HG02840 (cell line): ENCODE results near the gene CBLB.
"Not testable (repeated sequence)": the region's sequence is repeated elsewhere in the genome, so short reads cannot be mapped to it uniquely, and the experiment has no call there.

Experiments used
- ATAC-seq: cut with Tn5 transposase; IDR thresholded peaks from one replicate; pipeline ENCODE4 v1.9.1; 2021; ENCODE audit warnings: mild to moderate bottlenecking, moderate library complexity, moderate number of reproducible peaks; ENCODE audit not compliant: unreplicated experiment, low FRiP score

CBLB gene

DNA sequence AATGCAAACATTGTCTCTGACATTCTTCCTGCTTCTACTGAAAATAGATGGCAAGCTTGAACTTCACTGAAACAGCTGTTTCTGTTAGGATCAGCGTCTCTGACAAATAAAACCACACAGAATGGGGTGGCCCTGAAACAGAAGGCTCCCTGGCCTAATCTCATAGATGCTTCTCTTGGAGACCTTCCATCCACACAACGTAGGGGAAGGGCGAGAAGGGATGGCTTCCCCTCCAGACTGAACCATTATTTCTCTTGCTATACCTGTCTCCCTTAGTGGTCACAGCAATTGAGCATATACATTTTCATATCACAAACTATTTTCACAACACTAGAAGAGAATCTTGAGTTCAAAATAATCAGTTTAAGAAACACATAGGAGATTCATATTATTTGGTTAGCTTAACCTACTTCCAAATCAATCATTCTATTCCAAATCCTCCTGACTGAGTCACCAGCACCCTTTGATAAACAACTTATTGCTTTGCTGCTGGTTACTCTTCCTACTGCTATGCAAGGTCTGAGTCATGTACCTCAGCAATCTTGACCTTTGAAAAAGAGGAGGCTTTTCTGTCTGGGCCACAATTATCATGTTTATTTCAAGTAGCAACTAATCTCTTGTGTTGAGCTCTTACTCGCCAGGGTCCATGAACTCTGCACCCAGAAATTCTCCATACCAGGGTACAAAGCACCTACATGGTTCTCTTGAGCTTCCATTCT lies 45.5 kb downstream of the CBLB start:
- ATAC-seq, result no peak

- no peak for ATAC-seq
These were observed 46.4 kb downstream of the CBLB start for GRCh38 chr3:105822171-105823123.

DNA sequence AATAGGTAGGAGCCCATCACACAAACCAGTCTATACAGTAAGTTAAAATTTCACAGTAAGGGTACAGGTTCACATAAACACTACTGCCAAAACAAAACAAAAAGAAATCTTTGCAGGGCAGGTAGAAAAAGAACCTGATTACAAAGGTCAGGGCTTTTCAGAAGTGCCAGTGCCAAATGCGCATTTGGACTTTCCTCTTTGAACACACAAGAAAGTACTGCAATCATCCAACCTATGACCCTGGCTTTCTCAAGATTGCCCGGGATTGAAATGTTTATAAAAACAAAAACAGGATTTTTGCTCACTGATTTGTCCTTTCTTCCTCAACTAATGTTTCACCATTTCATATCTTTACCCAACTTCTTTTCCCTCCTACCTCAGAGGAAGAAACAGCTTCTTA lies 47.4 kb downstream of the CBLB start:
- no peak for ATAC-seq

DNA sequence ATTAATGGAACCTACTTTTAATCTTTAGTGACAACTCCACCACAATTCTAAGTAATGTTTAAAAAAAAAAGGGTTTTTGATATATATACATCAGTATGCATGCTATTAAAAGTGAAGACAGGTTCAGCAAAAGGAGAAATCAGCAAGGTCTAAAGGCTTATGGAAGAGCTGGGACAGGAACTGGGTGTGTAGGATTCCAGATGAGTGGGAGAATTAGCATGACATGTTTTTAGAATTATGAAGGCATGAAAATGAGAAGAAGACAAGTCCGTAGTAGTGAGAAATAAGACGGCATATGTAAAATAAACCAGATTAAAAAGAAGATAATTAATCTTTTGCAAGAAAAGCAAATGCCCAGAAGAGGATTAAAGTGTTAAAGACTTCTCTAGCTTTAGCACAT lies 52.0 kb downstream of the CBLB start:
- no peak for ATAC-seq

GRCh38 chr3:105815331-105815730 lies 53.5 kb downstream of the CBLB start:
- ATAC-seq, result not testable (repeated sequence)

- ATAC-seq, result no peak
These were observed 55.1 kb downstream of the CBLB start for GRCh38 chr3:105813710-105814109.

- ATAC-seq, result no peak
These were observed 56.6 kb downstream of the CBLB start for GRCh38 chr3:105812194-105812586.

GRCh38 chr3:105811518-105812193 lies 57.2 kb downstream of the CBLB start:
- no peak for ATAC-seq

- ATAC-seq, result no peak
These were observed 59.5 kb downstream of the CBLB start for GRCh38 chr3:105809208-105809888.

DNA sequence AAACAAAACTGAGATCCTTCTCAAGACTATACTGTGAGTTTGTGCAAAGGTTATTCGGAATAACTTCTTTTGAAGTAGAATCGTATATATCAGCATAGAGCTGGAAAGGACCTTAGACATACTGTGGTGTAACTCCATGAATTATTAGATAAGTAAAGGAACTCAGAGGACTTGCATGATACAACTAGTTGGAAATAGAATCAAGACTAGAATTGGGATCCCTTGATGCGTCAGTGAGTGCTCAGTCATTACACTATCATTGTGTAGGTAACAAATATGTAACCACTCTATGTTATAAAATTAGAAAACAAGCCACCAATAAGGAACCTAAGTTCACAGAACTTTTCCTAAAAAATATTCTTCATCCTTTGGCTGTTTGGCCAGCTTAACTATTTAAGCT lies 61.1 kb downstream of the CBLB start:
- no peak for ATAC-seq

DNA sequence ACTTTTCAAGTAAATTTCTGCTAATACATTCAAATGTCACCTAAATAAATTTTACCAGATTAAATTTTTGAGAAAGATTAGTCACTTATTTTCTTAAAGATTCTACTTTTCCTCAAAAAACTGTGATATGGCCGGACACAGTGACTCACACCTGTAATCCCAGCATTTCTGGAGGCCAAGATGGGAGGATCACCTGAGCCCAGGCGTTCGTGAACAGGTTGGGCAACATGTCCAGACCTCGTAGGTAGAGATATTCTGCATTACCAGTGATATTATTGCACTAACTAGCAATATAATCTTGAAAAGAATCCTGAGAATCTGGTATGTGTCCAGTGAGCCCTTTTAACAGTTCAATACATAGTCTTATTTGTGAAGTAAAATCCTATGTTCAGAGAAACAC lies 61.7 kb downstream of the CBLB start:
- no peak for ATAC-seq

DNA sequence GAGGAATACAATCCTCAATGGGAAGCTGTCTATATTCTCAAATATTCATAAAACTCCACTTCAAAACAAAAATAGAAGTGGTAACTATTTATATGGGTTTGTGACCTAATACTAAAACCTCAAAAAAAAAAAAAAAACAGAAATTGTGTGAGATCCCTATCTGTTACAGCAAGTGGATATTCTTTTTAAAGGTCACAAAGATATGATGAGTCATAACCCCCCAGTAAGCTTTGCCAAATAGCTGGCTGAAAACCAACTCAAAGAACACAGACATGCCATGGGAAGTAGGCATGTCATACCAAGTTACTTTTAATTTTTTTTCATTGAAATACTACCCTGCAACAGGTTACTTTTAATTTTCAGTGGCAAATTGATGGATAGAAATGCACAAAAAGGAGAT lies 62.5 kb downstream of the CBLB start:
- no peak for ATAC-seq

- ATAC-seq, result no peak
These were observed 63.4 kb downstream of the CBLB start for GRCh38 chr3:105805404-105805803.

DNA sequence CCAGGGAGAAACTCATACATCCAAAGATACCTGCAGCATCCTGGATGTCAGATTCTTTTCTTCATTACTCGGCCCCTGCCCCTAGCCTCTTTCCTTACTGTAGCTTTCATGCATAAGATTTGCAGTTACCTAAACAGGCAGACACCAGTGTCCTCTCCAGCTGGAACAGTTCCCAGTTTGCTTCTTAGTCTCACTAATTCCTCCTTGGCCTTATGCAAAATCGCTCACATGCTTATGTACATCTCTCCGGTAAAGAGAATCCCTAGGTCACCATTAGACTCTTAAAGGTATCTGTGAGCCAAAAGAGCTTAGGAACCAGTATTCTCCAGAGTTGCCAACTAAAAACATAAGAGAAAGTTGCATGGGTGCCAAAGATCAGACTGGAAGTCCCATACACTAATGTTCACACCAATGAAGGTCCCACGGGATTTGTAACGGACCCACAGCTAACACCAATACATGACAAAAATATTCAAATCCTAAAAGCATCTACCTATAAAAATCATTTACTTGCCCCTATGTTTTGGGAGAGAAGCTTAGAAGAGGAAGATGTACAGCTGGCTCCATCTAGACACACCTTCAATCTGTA lies 66.6 kb downstream of the CBLB start:
- ATAC-seq, result no peak

- no peak for ATAC-seq
These were observed 67.4 kb downstream of the CBLB start for GRCh38 chr3:105801397-105801796.

DNA sequence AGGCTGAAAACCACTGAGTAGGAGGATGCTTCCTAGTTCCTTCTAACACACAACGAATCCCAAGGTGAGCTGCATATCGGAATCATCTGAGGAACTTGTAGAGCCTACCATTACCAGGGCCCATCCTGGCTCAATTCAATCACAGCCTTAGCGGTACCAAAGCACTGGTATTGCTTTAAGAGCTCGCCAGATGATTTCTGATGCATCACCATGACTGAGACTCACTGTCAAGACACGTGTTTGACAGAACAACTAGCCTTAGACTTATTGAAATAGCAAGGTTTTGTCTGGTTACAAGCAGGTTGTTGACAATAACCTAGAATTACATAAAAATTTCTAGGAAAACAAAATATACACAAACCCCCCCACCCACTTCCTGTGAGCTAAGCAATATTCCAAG lies 68.5 kb downstream of the CBLB start:
- ATAC-seq, result no peak

DNA sequence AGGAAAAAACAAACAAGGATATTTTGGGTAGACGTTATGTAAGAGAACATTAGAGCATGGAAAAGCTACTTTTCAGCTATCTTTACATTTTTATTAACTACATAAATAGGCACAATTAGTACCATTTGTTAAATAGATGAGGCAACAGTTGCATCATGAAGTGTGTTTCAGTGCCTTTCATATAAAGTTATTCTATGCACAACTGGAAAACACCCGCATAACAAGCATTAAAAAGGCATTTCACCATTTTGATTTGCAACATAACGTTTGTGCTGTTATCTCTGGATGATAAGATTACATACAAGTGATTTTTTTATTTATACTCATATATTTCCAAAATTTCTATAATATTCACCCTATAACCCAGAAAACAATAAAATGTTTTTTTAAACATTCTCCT lies 69.5 kb downstream of the CBLB start:
- ATAC-seq, result no peak

- ATAC-seq, result peak; percentile 68
These were observed 70.4 kb downstream of the CBLB start for GRCh38 chr3:105798381-105798934.

- ATAC-seq, result no peak
These were observed 75.8 kb downstream of the CBLB start for GRCh38 chr3:105793040-105793439.
